Hematopoietic multipotent progenitor cell treated with erythropoietin and hydrocortisone succinate and interleukin-3 and kit ligand, for 8 days (in vitro differentiated cells): Measurements from ENCODE around the gene WRAP53.

Experiments
- DNase-seq: peaks from one replicate; pipeline ENCODE4 v3.0.0-alpha.2; 2015

Gene WRAP53

GRCh38 chr17:7747635-7748071 is 59.4 kb downstream of the WRAP53 start:
- no peak for DNase-seq

- no peak for DNase-seq
Measured at GRCh38 chr17:7748076-7748775, 59.9 kb downstream of the WRAP53 start.

- DNase-seq: no peak
Measured at GRCh38 chr17:7750321-7750821, 62.1 kb downstream of the WRAP53 start.
